ENCODE results near the gene MAP3K1.

DNA sequence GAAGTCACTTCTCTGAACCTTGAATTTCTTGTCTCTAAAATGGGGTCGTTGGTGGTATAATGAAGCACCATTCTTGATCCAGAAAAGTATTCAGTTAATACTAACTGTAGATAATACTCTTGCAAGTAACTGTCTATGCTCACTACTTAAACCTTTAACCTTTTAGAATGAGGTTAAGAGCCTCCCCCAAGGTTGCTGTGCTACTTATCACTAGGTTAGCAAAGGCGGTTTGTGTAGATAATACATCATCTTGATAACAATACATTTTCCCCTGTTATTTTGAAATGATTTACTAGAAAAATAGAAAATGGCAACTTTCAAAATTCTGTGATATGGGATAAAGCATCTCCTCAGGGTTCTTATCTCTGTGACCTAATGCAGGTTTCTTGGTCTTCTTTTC lies 12.6 kb downstream of the MAP3K1 start:
- no peak for TF ChIP-seq FOXJ2 (tag; IDR thresholded peaks at IDR 0.05)
- TF ChIP-seq MYC (IDR thresholded peaks at IDR 0.05; ENCODE audit: low read depth, low read length) = no peak
- no peak for TF ChIP-seq MYC (CRISPR knock-in tag; IDR thresholded peaks at IDR 0.05; ENCODE audit: borderline replicate concordance, low read depth)
- TF ChIP-seq PHB2 (IDR thresholded peaks at IDR 0.05; ENCODE audit: low read depth) = no peak
- TF ChIP-seq FOS (IDR thresholded peaks at IDR 0.05; ENCODE audit: extremely low read depth, insufficient read length) = no peak
- no peak for TF ChIP-seq TRIM25 (IDR thresholded peaks at IDR 0.05; ENCODE audit: borderline replicate concordance)
- TF ChIP-seq NKRF (IDR thresholded peaks at IDR 0.05; ENCODE audit: borderline replicate concordance) = no peak
- TF ChIP-seq POLR2A (conservative IDR thresholded peaks at IDR 0.05) = no peak
- no peak for TF ChIP-seq MAX (CRISPR knock-in tag; IDR thresholded peaks at IDR 0.05)
- TF ChIP-seq, protein P1, sequence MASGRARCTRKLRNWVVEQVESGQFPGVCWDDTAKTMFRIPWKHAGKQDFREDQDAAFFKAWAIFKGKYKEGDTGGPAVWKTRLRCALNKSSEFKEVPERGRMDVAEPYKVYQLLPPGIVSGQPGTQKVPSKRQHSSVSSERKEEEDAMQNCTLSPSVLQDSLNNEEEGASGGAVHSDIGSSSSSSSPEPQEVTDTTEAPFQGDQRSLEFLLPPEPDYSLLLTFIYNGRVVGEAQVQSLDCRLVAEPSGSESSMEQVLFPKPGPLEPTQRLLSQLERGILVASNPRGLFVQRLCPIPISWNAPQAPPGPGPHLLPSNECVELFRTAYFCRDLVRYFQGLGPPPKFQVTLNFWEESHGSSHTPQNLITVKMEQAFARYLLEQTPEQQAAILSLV (tag; IDR thresholded peaks at IDR 0.05) = no peak
